BE2C (cell line): ENCODE results near the gene MBOAT7.
"Not testable (repeated sequence)": the region's sequence is repeated elsewhere in the genome, so short reads cannot be mapped to it uniquely, and the experiment has no call there.

Experiments
- DNase-seq: peaks from one replicate; pipeline ENCODE4 v3.0.0-alpha.2; 2020
- H3K27me3 ChIP-seq: fragments of 250-450 bp; sonication (Bioruptor Pico); 2 replicates; pipeline ENCODE4 v1.5.1; 2020; ENCODE audit warnings: mild to moderate bottlenecking
- H3K36me3 ChIP-seq: fragments of 250-450 bp; sonication (Bioruptor Pico); 2 replicates; pipeline ENCODE4 v1.5.1; 2020; ENCODE audit warnings: mild to moderate bottlenecking
- H3K4me1 ChIP-seq: fragments of 250-450 bp; sonication (Bioruptor Pico); 2 replicates; pipeline ENCODE4 v1.5.1; 2020
- H3K4me3 ChIP-seq: 2 replicates; pipeline ENCODE4 v1.5.1; 2011; ENCODE audit warnings: low read depth, low read length
- H3K9me3 ChIP-seq: fragments of 250-450 bp; sonication (Bioruptor Pico); 2 replicates; pipeline ENCODE4 v1.5.1; 2020
- TF ChIP-seq, protein P1 (sequence below): IDR thresholded peaks from 2 replicates; pipeline ENCODE4 v1.5.1; 2012; ENCODE audit warnings: mild to moderate bottlenecking, low read depth, low read length

MBOAT7 gene

GRCh38 chr19:54201980-54202379, 12.6 kb upstream of the MBOAT7 start:
- no peak for DNase-seq
- TF ChIP-seq, protein P1, sequence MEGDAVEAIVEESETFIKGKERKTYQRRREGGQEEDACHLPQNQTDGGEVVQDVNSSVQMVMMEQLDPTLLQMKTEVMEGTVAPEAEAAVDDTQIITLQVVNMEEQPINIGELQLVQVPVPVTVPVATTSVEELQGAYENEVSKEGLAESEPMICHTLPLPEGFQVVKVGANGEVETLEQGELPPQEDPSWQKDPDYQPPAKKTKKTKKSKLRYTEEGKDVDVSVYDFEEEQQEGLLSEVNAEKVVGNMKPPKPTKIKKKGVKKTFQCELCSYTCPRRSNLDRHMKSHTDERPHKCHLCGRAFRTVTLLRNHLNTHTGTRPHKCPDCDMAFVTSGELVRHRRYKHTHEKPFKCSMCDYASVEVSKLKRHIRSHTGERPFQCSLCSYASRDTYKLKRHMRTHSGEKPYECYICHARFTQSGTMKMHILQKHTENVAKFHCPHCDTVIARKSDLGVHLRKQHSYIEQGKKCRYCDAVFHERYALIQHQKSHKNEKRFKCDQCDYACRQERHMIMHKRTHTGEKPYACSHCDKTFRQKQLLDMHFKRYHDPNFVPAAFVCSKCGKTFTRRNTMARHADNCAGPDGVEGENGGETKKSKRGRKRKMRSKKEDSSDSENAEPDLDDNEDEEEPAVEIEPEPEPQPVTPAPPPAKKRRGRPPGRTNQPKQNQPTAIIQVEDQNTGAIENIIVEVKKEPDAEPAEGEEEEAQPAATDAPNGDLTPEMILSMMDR, result no peak
- H3K9me3 ChIP-seq, result no peaks in the 10 kb centered on the region
- peaks cover 10% of the 10 kb centered on the region for H3K4me1 ChIP-seq
- H3K4me3 ChIP-seq, result peak overlapping the region; percentile 92
- no peaks in the 10 kb centered on the region for H3K27me3 ChIP-seq
- peaks cover 62% of the 10 kb centered on the region for H3K36me3 ChIP-seq

GRCh38 chr19:54201172-54201701, 11.9 kb upstream of the MBOAT7 start:
- Histone ChIP-seq H3K36me3 (peaks cover 54% of the 10 kb centered on the region), H3K4me1 (peaks cover 10% of the 10 kb centered on the region), H3K27me3 (no peaks in the 10 kb centered on the region), H3K4me3 (peak overlapping the region; percentile 92), H3K9me3 (no peaks in the 10 kb centered on the region)
- DNase-seq, result no peak
- TF ChIP-seq, protein P1, result no peak

DNA sequence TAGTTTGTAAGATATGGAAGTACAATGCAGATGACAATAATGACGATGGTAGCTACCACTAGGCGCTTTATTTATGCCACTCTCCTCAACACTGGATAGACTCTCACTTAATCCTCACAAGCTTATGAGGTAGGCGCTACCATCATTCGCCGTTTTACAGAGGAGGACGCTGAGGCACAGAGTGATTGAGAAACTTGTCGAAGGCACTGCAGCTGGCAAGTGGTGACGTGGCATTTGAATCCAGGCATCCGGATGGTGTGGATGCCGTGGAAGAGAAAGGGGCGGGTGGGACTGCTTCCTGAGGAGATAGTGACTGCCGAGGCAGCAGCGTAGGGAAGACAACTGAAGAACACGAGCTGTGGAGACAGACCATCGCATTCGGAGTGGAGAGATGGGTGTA, 10.0 kb upstream of the MBOAT7 start:
- Histone ChIP-seq H3K27me3 (no peaks in the 10 kb centered on the region), H3K36me3 (peaks cover 36% of the 10 kb centered on the region), H3K9me3 (no peaks in the 10 kb centered on the region), H3K4me1 (peaks cover 10% of the 10 kb centered on the region), H3K4me3 (no peak overlapping the region)
- no peak for DNase-seq
- TF ChIP-seq, protein P1, result no peak

DNA sequence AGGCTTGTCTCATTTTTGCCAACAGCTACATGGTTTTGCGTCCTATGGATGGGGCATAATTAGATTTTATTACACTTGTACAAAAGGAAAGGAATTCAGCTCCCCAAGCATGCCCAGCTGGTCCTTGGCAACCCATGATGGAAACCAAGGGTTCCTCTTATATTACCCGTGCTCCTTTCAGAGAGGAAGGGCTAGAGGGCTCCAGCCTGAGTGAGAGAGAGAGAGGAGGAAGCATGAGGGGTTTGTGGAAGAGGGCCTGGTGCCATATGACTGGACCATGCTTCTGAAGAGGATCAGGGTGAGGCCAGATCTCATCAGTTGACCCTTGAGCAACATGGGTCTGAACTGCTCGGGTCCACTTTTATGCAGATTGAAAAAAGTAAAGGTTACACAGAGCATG, 7.7 kb upstream of the MBOAT7 start:
- TF ChIP-seq, protein P1, result no peak
- Histone ChIP-seq H3K27me3 (no peaks in the 10 kb centered on the region), H3K4me1 (peaks cover 2% of the 10 kb centered on the region; the same call in 1 of the 2 replicates), H3K36me3 (peaks cover 13% of the 10 kb centered on the region), H3K9me3 (no peaks in the 10 kb centered on the region), H3K4me3 (no peak overlapping the region)
- no peak for DNase-seq

DNA sequence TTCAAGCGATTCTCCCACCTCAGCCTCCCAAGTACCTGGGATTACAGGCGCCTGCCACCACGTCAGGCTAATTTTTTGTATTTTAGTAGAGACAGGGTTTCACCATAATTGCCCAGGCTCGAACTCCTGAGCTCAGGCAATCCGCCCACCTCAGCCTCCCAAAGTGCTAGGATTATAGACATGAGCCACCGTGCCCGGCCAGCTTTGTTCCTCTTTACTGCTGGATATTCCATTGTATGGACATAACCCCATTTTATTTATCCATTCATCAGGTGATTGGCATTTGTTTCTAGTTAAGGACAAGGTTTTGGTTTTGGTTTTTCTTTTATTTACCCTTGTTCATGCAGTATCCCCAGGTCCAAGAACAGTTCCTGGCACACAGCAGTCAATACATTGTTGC, 7.2 kb upstream of the MBOAT7 start:
- no peaks in the 10 kb centered on the region for H3K9me3 ChIP-seq
- no peaks in the 10 kb centered on the region for H3K4me1 ChIP-seq
- TF ChIP-seq, protein P1, result no peak
- H3K36me3 ChIP-seq, result peaks cover 7% of the 10 kb centered on the region
- no peak overlapping the region for H3K4me3 ChIP-seq
- no peak for DNase-seq
- no peaks in the 10 kb centered on the region for H3K27me3 ChIP-seq

DNA sequence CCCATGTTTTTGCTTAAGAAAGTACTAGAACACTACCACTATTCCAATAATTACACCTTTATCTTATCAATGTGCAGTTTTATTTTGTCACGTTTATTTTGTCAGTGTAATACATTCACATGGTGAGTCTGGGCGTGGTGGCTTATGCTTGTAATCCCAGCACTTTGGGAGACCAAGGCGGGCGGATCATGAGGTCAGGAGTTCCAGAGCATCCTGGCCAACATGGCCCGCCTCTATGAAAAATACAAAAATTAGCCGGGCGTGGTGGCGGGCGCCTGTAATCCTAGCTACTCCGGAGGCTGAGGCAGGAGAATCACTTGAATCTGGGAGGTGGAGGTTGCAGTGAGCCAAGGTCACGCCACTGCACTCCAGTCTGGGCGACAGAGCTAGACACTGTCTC, 5.1 kb upstream of the MBOAT7 start:
- not testable (repeated sequence) for H3K4me3 ChIP-seq, H3K36me3 ChIP-seq, DNase-seq, H3K4me1 ChIP-seq, H3K27me3 ChIP-seq, H3K9me3 ChIP-seq

DNA sequence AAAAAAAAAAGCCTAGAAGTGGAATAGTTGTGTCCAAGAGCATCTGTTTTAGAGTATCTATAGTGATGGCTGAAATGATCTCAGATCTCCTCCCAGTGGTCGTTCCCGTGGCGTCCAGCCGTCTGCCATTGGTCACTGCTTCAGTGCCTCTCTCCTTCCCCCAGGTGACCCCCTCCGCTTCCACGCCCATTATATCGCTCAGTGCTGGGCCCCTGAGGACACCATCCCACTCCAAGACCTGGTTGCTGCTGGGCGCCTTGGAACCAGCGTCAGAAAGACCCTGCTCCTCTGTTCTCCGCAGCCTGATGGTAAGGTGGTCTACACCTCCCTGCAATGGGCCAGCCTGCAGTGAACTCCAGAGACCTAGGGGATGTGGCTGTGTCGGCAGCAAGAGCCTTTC, 3.6 kb upstream of the MBOAT7 start:
- no peak for DNase-seq

More for the DNA sequence above, 3.6 kb upstream of the MBOAT7 start:
- H3K9me3 ChIP-seq, result no peaks in the 10 kb centered on the region
- no peaks in the 10 kb centered on the region for H3K4me1 ChIP-seq
- TF ChIP-seq, protein P1, result no peak
- no peaks in the 10 kb centered on the region for H3K27me3 ChIP-seq
- no peaks in the 10 kb centered on the region for H3K36me3 ChIP-seq
- no peak overlapping the region for H3K4me3 ChIP-seq
